Kidney epithelial cell (primary cell): ENCODE data around the gene SPOCK1. TPM values are rescaled to one million over a fixed set of nuclear protein-coding genes. Genes with fewer than 3 reads are reported as not detected.

ENCODE experiments used
- DNase-seq: peaks from one replicate; pipeline ENCODE4 v3.0.0-alpha.2; 2010; ENCODE audit warnings: low read depth
- H3K27me3 ChIP-seq: 2 replicates; pipeline ENCODE4 v1.6.0; 2011; ENCODE audit warnings: low read length; ENCODE audit not compliant: control insufficient read depth, insufficient read depth
- H3K36me3 ChIP-seq: 2 replicates; pipeline ENCODE4 v1.5.1; 2011; ENCODE audit warnings: low read length; ENCODE audit not compliant: control insufficient read depth, insufficient read depth
- H3K4me3 ChIP-seq: 2 replicates; pipeline ENCODE4 v1.5.1; 2011; ENCODE audit warnings: low read depth, mild to moderate bottlenecking, control low read depth, low read length
- CTCF ChIP-seq: IDR thresholded peaks from 2 replicates; pipeline ENCODE4 v1.5.1; 2011; ENCODE audit warnings: mild to moderate bottlenecking, moderate library complexity, low read length, control low read depth, inconsistent platforms; ENCODE audit not compliant: insufficient read depth, poor library complexity, severe bottlenecking
- total RNA-seq: library from RNA; depleted of rRNA; stranded (reverse); fragments of >200 nt; gene quantifications from 2 replicates; pipeline ENCODE4 v1.2.3, GENCODE V29; 2015

Gene SPOCK1
- total RNA-seq, 1 donor from 2014 or later: 13.1 TPM

- no peak for DNase-seq
- TF ChIP-seq CTCF: no peak
- Histone ChIP-seq H3K36me3 (no peaks in the 10 kb centered on the region), H3K4me3 (no peak overlapping the region), H3K27me3 (no peaks in the 10 kb centered on the region)
Measured at GRCh38 chr5:137023371-137023770, 475.8 kb downstream of the SPOCK1 start.

GRCh38 chr5:137022725-137023124 is 476.4 kb downstream of the SPOCK1 start:
- no peak overlapping the region for H3K4me3 ChIP-seq
- no peak for TF ChIP-seq CTCF
- H3K27me3 ChIP-seq: no peaks in the 10 kb centered on the region
- no peaks in the 10 kb centered on the region for H3K36me3 ChIP-seq
- no peak for DNase-seq

DNA sequence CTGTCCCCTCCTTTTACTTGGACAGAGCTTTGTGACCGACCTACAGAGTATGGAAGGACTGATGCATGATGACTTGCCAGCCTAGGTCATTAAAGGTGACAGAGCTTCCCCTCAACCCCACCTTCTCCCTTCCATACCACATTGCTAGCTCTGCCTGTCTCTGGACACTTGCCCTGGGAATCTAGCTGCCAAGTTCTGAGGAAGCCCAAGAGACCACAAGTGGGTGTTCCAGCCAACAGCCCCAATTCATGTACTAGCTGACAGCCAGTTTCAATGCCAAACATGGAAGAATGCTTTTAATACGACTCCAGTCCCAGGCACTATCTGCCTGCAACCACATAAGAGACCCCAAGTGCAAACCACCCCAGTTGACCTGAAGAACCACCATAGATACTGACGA is 477.1 kb downstream of the SPOCK1 start:
- no peak overlapping the region for H3K4me3 ChIP-seq
- TF ChIP-seq CTCF: no peak
- no peaks in the 10 kb centered on the region for H3K27me3 ChIP-seq
- no peak for DNase-seq
- no peaks in the 10 kb centered on the region for H3K36me3 ChIP-seq

DNA sequence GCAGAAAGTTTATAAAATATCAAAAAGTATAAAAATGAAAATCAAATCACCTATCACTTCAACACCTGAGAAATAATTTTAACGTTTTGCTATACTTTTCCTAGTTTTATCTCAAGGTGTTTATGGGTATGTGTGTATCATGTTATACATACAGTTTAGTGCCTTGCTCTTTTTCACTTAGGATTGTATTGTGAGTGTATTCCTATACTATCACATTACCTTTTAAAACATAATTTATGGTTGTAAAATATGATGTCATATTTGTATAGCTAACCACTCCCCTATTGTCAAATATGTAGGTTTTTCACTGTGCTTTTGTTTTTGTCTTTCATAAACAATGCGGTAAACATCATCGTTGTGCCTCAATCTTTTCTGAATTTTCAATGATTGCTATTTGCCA is 479.9 kb downstream of the SPOCK1 start:
- no peak for TF ChIP-seq CTCF
- DNase-seq: no peak
- H3K4me3 ChIP-seq: no peak overlapping the region
- no peaks in the 10 kb centered on the region for H3K27me3 ChIP-seq
- no peaks in the 10 kb centered on the region for H3K36me3 ChIP-seq

DNA sequence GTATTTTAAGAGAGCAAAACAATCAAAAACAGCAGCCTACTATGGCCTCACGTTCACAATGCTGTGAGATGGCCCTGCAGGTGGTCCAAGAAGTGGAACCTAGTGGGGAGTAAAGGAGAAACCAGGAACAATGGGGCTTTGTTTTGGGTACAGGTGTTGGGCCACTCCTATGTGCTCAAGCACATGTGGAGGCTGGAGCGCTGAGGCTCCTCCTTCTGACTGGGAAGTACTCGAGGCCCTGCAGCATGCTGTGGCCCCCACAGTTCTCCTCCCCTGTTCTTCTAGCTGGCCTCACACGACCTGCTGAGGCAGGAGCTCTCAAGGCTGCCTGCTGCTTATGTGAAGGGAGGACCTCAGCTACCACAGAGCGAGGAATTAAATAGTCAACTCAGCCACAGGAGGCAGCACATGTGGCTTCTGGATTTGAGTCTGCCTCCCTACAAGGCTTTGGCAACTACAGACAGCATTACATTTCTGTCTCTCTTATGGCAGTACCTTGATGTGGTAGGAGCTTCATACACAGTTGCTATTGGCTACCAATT is 482.3 kb downstream of the SPOCK1 start:
- no peak for TF ChIP-seq CTCF
- no peak overlapping the region for H3K4me3 ChIP-seq
- no peaks in the 10 kb centered on the region for H3K27me3 ChIP-seq
- DNase-seq: no peak
- H3K36me3 ChIP-seq: no peaks in the 10 kb centered on the region

GRCh38 chr5:137015540-137016116 is 483.5 kb downstream of the SPOCK1 start:
- H3K4me3 ChIP-seq: no peak overlapping the region
- DNase-seq: no peak
- no peaks in the 10 kb centered on the region for H3K27me3 ChIP-seq
- no peaks in the 10 kb centered on the region for H3K36me3 ChIP-seq
- no peak for TF ChIP-seq CTCF
